Stomach (tissue), 9 donors: ENCODE results near the gene DAB1. TPM values are rescaled to one million over a fixed set of nuclear protein-coding genes. Genes with fewer than 3 reads are reported as not detected.

Source experiments
- DNase-seq, 2 donors: peaks; one replicate each; pipeline versions ENCODE4 v3.0.0 to v3.0.0-alpha.2; 2013 to 2019
- H3K27ac ChIP-seq, 5 donors: fragments of 200-600 bp in 4 of 5; sonication (generic) in 4 of 5; one replicate each; pipeline ENCODE4 v1.5.1; 2013 to 2019; ENCODE audit warnings: mild to moderate bottlenecking in 1 of 5, moderate library complexity in 1 of 5
- H3K27me3 ChIP-seq, 3 donors: fragments of 200-600 bp; sonication (generic); one replicate each; pipeline ENCODE4 v1.5.1; 2017 to 2019; ENCODE audit warnings: mixed run types in 1 of 3
- H3K36me3 ChIP-seq, 4 donors: fragments of 200-600 bp; sonication (generic); 1 replicate in 3 of 4; 2 replicates in 1 of 4; pipeline ENCODE4 v1.5.1; 2016 to 2019
- H3K4me1 ChIP-seq, 4 donors: fragments of 200-600 bp; sonication (generic); one replicate each; pipeline ENCODE4 v1.5.1; 2016 to 2019
- H3K4me3 ChIP-seq, 4 donors: fragments of 200-600 bp; sonication (generic) in 3 of 4; one replicate each; pipeline ENCODE4 v1.5.1; 2016 to 2019; ENCODE audit warnings: mild to moderate bottlenecking in 1 of 4
- H3K9me3 ChIP-seq, 4 donors: fragments of 200-600 bp; sonication (generic); one replicate each; pipeline ENCODE4 v1.5.1; 2016 to 2019
- CTCF ChIP-seq, 7 experiments: fragments of 450-650 bp in 4 of 7; fragments of 200-600 bp in 3 of 7; sonication (generic) in 3 of 7; IDR thresholded peaks; one replicate each; pipeline ENCODE4 v1.5.1; 2016 to 2019; ENCODE audit warnings: antibody characterized with exemption in 7 of 7, control low read depth in 2 of 7, mild to moderate bottlenecking in 1 of 7
- EP300 ChIP-seq: sonication (generic); formaldehyde crosslinking; IDR thresholded peaks from one replicate; pipeline ENCODE4 v1.6.1; 2017; ENCODE audit warnings: antibody characterized with exemption
- POLR2A ChIP-seq, 4 donors: fragments of 450-650 bp; IDR thresholded peaks; one replicate each; pipeline ENCODE4 v1.6.1; 2016; ENCODE audit warnings: antibody characterized with exemption in 4 of 4, control low read depth in 2 of 4, mild to moderate bottlenecking in 1 of 4, moderate library complexity in 1 of 4
- POLR2AphosphoS5 ChIP-seq, 3 donors: sonication (generic); formaldehyde crosslinking; IDR thresholded peaks; one replicate each; pipeline ENCODE4 v1.6.1; 2016; ENCODE audit warnings: antibody characterized with exemption in 3 of 3
- WGBS, 5 donors: extraction: QIAGEN DNeasy Blood & Tissue Kit in 3 of 5; methylation state at CpG; one replicate each; pipeline versions ENCODE4 v1.1.5 to v1.1.7; 2013 to 2018; 5-methylcytosine and 5-hydroxymethylcytosine counted together
- intact Hi-C: fragments of 100-400 bp; cut with DNase I; formaldehyde crosslinking; loops from one replicate; pipeline ENCODE4 v1.15.1; 2023; ENCODE audit warnings: low total_unique reads
- polyA plus RNA-seq, 3 donors: library from polyadenylated mRNA; stranded (reverse); fragments of 200-250 nt; gene quantifications; one replicate each; pipeline ENCODE4 v1.2.3, GENCODE V29; 2013
- total RNA-seq, 5 donors: library from RNA; depleted of rRNA; stranded (reverse); fragments of >200 nt; gene quantifications; one replicate each; pipeline versions ENCODE4 v1.1.0 to v1.2.3, GENCODE V29; 2014 to 2016
- donor health status: healthy with polysubstance abuse.
- donor health status: Bipolar disorder and iron deficiency.
- donor health status: healthy.

The DAB1 gene
- total and polyA plus RNA-seq, 8 donors, result under 0.01 to 3.5 (median 0.61) TPM; not detected in 1

- Histone ChIP-seq H3K4me3 (no peak overlapping the region), H3K36me3 (no peaks in the 10 kb centered on the region), H3K27ac (no peak overlapping the region), H3K4me1 (no peaks in the 10 kb centered on the region), H3K27me3 (no peaks in the 10 kb centered on the region), H3K9me3 (no peaks in the 10 kb centered on the region)
- TF ChIP-seq POLR2A (IDR thresholded peaks at IDR 0.05) (no peak), POLR2AphosphoS5 (IDR thresholded peaks at IDR 0.05) (no peak), CTCF (IDR thresholded peaks at IDR 0.05) (no peak), EP300 (no peak)
- WGBS, 5 donors, result 60 to 69% (median 64%) methylated on average over 2 of the region's 2 CpGs
- no peak for DNase-seq
- intact Hi-C loops, result no loop called here
Observed at GRCh38 chr1:56986397-56986796, 437.5 kb downstream of the DAB1 start.

DNA sequence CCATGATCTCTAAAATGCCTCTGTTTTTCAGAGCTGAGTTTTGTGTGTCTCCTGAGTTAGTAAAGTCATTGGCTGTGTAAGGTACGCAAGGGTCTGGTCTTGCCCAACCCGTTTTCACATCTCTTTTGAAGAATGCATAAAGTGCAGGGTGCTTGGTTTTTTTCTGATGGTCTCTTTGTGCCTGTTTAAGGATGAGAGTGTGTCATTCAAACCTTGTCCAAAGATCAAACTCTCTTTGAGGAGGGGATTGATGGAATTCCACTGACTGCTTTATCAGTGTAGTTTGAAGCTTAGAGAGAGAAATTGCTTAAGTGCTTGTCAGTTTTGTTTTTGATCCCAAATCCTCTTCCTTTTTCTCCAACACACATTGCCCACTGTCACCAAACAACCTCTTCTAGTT is 438.0 kb downstream of the DAB1 start:
- no peak for TF ChIP-seq POLR2A (IDR thresholded peaks at IDR 0.05)
- TF ChIP-seq EP300, result no peak
- no peak for TF ChIP-seq POLR2AphosphoS5 (IDR thresholded peaks at IDR 0.05)
- no peak for TF ChIP-seq CTCF (IDR thresholded peaks at IDR 0.05)

DNA sequence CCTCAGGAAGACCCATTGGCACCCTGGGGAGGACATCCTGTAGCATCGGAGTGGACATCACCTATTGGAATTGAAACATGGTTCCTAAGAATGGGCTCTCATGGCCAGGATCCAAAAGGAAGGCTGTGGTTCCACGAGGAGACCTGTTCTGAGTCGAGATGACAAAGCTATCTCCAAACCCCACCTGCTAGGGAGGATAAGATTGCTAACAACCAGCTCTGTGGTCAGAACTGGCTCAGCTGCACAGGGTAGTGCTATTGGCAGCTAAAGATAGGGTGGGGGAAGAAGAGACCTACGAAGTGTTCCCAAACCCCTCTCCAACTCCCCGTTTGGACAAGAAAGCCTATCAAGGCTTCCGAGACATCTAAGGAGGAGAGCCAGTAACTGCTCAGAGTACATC is 440.4 kb downstream of the DAB1 start:
- Histone ChIP-seq H3K4me1 (peaks cover 0 to 12% (median 8%) of the 10 kb centered on the region in 4 donors), H3K9me3 (no peaks in the 10 kb centered on the region), H3K27me3 (peaks cover 0 to 3% (median 0%) of the 10 kb centered on the region in 3 donors), H3K36me3 (no peaks in the 10 kb centered on the region), H3K27ac (no peak overlapping the region), H3K4me3 (no peak overlapping the region)
- no peak for TF ChIP-seq CTCF (IDR thresholded peaks at IDR 0.05)
- no peak for TF ChIP-seq POLR2A (IDR thresholded peaks at IDR 0.05)
- TF ChIP-seq POLR2AphosphoS5 (IDR thresholded peaks at IDR 0.05), result no peak
- no peak for TF ChIP-seq EP300
- no peak for DNase-seq
- WGBS, 5 donors, result 44 to 67% (median 47%) methylated on average over 6 of the region's 6 CpGs
- intact Hi-C loops, result no loop called here

More for the DNA sequence above, 438.0 kb downstream of the DAB1 start:
- 77 to 94% (median 92%) methylated on average over 2 of the region's 2 CpGs for WGBS, 5 donors
- Histone ChIP-seq H3K4me3 (no peak overlapping the region), H3K36me3 (no peaks in the 10 kb centered on the region), H3K27ac (no peak overlapping the region), H3K27me3 (peaks cover 0 to 3% (median 0%) of the 10 kb centered on the region in 3 donors), H3K4me1 (no peaks in the 10 kb centered on the region), H3K9me3 (no peaks in the 10 kb centered on the region)
- intact Hi-C loops, result no loop called here
- no peak for DNase-seq

DNA sequence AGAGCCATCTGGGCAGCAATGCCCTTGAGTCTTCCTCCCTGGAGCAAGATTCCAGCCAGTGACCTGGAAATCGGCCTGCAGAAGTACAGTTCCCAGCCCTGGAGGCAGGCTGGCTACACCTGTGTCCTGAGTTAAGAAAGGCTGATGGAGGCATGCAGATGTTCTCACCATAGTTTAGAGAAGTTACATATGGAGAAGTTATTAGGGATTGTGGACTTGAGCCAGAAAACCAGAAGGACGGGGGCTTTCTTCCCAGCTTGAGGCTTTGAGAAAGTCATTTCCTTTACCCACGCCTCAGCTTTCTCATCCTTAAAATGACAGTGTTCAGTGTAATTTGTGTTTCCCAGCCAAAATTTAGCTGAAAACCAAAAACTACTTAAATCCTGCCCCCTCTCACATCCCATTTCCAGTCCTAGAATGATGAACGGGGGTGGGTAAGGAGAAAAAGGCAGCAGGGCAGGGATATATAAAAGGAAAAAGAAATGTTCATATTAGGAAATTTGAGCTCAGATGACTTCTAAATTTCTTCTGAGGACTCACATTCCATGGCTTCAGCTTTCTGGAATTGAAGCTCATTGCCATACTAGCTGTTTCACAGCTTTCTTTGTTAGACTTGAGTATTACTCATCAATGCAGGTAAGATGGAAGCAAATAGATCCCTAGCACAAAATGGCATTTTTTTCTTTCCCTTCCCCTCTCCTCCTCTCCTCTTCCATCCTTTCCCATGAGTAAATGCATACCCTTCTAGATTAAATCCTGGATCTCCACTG is 443.7 kb downstream of the DAB1 start:
- Histone ChIP-seq H3K4me1 (peaks cover 0 to 14% (median 8%) of the 10 kb centered on the region in 4 donors), H3K4me3 (no peak overlapping the region), H3K27ac (no peak overlapping the region), H3K36me3 (no peaks in the 10 kb centered on the region), H3K27me3 (peaks cover 0 to 10% (median 0%) of the 10 kb centered on the region in 3 donors), H3K9me3 (no peaks in the 10 kb centered on the region)
- 43 to 57% (median 56%) methylated on average over 4 of the region's 4 CpGs for WGBS, 5 donors
- intact Hi-C loops, result no loop called here
- no peak for DNase-seq
- no peak for TF ChIP-seq POLR2AphosphoS5 (IDR thresholded peaks at IDR 0.05)
- TF ChIP-seq EP300, result no peak
- no peak for TF ChIP-seq POLR2A (IDR thresholded peaks at IDR 0.05)
- TF ChIP-seq CTCF (IDR thresholded peaks at IDR 0.05), result no peak
